GM12878 (cell line): ENCODE measurements around the gene ASIC4. TPM values are rescaled to one million over a fixed set of nuclear protein-coding genes. Genes with fewer than 3 reads are reported as not detected.

Experiments used
- ATAC-seq: fragments of 200-7000 bp; cut with Tn5 transposase; 3 replicates; pipeline ENCODE4 v1.9.1; 2020; ENCODE audit warnings: mild to moderate bottlenecking, moderate library complexity
- BruUV-seq: library from RNA; stranded (reverse); fragments of 400-500 nt; replicated peaks from 2 replicates; lab custom pipeline; 2021; lab: Mats Ljungman, UMichigan
- CTCF ChIA-PET: fragments of 300-600 bp; sonication (Branson Sonifier 250); formaldehyde crosslinking; extraction: SDS; loops from one replicate; lab custom pipeline; 2021; ENCODE audit warnings: inconsistent platforms; lab: Yijun Ruan, JAX
- POLR2A ChIA-PET: fragments of 350-600 bp; formaldehyde crosslinking; extraction: SDS; loops from one replicate; lab custom pipeline; 2021; ENCODE audit warnings: inconsistent platforms; lab: Charles Lee
- RAD21 ChIA-PET: fragments of 300-600 bp; sonication (Branson Sonifier 250); formaldehyde crosslinking; loops from one replicate; lab custom pipeline; 2023; ENCODE audit warnings: antibody characterized with exemption; ENCODE audit not compliant: unreplicated experiment; lab: Charles Lee
- SMC1A ChIA-PET: fragments of 300-600 bp; sonication (Branson Sonifier 250); formaldehyde crosslinking; loops from one replicate; lab custom pipeline; 2023; ENCODE audit not compliant: unreplicated experiment, uncharacterized antibody; lab: Charles Lee
- DNase-seq: peaks from one replicate; pipeline ENCODE4 v3.0.0-alpha.2; 2011; ENCODE audit warnings: low read depth, low spot score
- FAIRE-seq: peaks from 3 replicates; lab custom pipeline; 2011; peaks lifted over from hg19 to GRCh38; lab: Jason Lieb, UNC
- H2AFZ ChIP-seq: 2 replicates; pipeline ENCODE4 v1.6.0; 2011; ENCODE audit warnings: low read depth, low read length, control low read depth; ENCODE audit not compliant: control insufficient read depth
- H3K27ac ChIP-seq: 2 replicates; pipeline ENCODE4 v1.5.1; 2011; ENCODE audit warnings: control low read depth; ENCODE audit not compliant: control insufficient read depth, insufficient read depth
- H3K27me3 ChIP-seq, 2 experiments: replicated peaks in 1 of 2; 2 replicates each; pipeline versions ENCODE4 v1.6.0 to v1.6.1; 2011; ENCODE audit warnings: low read length in 1 of 2; ENCODE audit not compliant: control insufficient read depth in 2 of 2, insufficient read depth in 2 of 2
- H3K36me3 ChIP-seq, 2 experiments: 2 replicates each; pipeline ENCODE4 v1.5.1; 2011; ENCODE audit warnings: low read length in 1 of 2; ENCODE audit not compliant: control insufficient read depth in 2 of 2, insufficient read depth in 2 of 2
- H3K4me1 ChIP-seq: 2 replicates; pipeline ENCODE4 v1.6.1; 2011; ENCODE audit warnings: mild to moderate bottlenecking, low read length, moderate library complexity, mixed read lengths; ENCODE audit not compliant: control insufficient read depth, insufficient read depth
- H3K4me2 ChIP-seq: 2 replicates; pipeline ENCODE4 v1.6.0; 2011; ENCODE audit warnings: control low read depth; ENCODE audit not compliant: control insufficient read depth, insufficient read depth
- H3K4me3 ChIP-seq: fragments of 200-600 bp; sonication (generic); 2 replicates; pipeline ENCODE4 v1.5.1; 2016
- H3K79me2 ChIP-seq: 2 replicates; pipeline ENCODE4 v1.6.0; 2011; ENCODE audit warnings: low read length; ENCODE audit not compliant: control insufficient read depth, insufficient read depth
- H3K9ac ChIP-seq: 2 replicates; pipeline ENCODE4 v1.8.0; 2011; ENCODE audit warnings: low read length, control low read depth, mixed read lengths; ENCODE audit not compliant: control insufficient read depth, insufficient read depth
- H3K9me3 ChIP-seq: replicated peaks from 3 replicates; pipeline ENCODE4 v1.5.1; 2011; ENCODE audit warnings: mild to moderate bottlenecking, low read length; ENCODE audit not compliant: control insufficient read depth, insufficient read depth
- H4K20me1 ChIP-seq: 2 replicates; pipeline ENCODE4 v1.6.0; 2011; ENCODE audit not compliant: control insufficient read depth, insufficient read depth
- ATF2 ChIP-seq: IDR thresholded peaks from 2 replicates; pipeline ENCODE4 v1.6.1; 2012; ENCODE audit warnings: low read length, inconsistent platforms
- CHD4 ChIP-seq: fragments of 200-600 bp; sonication (generic); IDR thresholded peaks from 2 replicates; pipeline ENCODE4 v1.6.1; 2016; ENCODE audit warnings: mild to moderate bottlenecking
- LARP7 ChIP-seq: fragments of 450-650 bp; IDR thresholded peaks from 2 replicates; pipeline ENCODE4 v1.6.1; 2017; ENCODE audit warnings: mild to moderate bottlenecking
- NKRF ChIP-seq: fragments of 450-650 bp; conservative IDR thresholded peaks from 2 replicates; pipeline ENCODE4 v1.6.1; 2017; ENCODE audit warnings: mild to moderate bottlenecking, moderate library complexity
- POU2F2 ChIP-seq: IDR thresholded peaks from 3 replicates; pipeline ENCODE4 v1.6.1; 2011; ENCODE audit warnings: low read depth, mild to moderate bottlenecking, low read length, borderline replicate concordance
- SMAD1 ChIP-seq: fragments of 450-650 bp; IDR thresholded peaks from 2 replicates; pipeline ENCODE4 v1.6.1; 2018; ENCODE audit warnings: mild to moderate bottlenecking, low read depth; ENCODE audit not compliant: partially characterized antibody
- SREBF1 ChIP-seq: IDR thresholded peaks from 2 replicates; pipeline ENCODE4 v1.6.1; 2012; ENCODE audit warnings: mild to moderate bottlenecking, low read length
- TBL1XR1 ChIP-seq: IDR thresholded peaks from 2 replicates; pipeline ENCODE4 v1.6.1; 2012; ENCODE audit warnings: low read depth, low read length, improper control_type of control experiment
- TCF3 ChIP-seq: IDR thresholded peaks from 2 replicates; pipeline ENCODE4 v1.6.1; 2012; ENCODE audit warnings: low read depth, mild to moderate bottlenecking, low read length, borderline replicate concordance; ENCODE audit not compliant: insufficient read depth
- ZNF24 ChIP-seq: fragments of 450-650 bp; IDR thresholded peaks from 2 replicates; pipeline ENCODE4 v1.6.1; 2017; ENCODE audit warnings: antibody characterized with exemption, mild to moderate bottlenecking
- ZZZ3 ChIP-seq: IDR thresholded peaks from 2 replicates; pipeline ENCODE4 v1.6.1; 2011; ENCODE audit warnings: low read depth; ENCODE audit not compliant: control insufficient read depth, insufficient read length
- WGBS: methylation state at CpG from one replicate; pipeline ENCODE4 v1.1.6; 2016; ENCODE audit warnings: low lambda C conversion rate; ENCODE audit not compliant: insufficient replicate concordance, insufficient coverage; ENCODE audit errors: missing lambda C conversion rate; 5-methylcytosine and 5-hydroxymethylcytosine counted together
- in situ Hi-C: fragments of 300-500 bp; cut with MboI; formaldehyde crosslinking; loops from 9 replicates; pipeline ENCODE4 v1.14.3; 2018; ENCODE audit warnings: mixed read lengths
- intact Hi-C: fragments of 100-400 bp; cut with micrococcal nuclease; formaldehyde crosslinking; loops from one replicate; pipeline ENCODE4 v1.14.2; 2022; ENCODE audit not compliant: unreplicated experiment
- polyA plus RNA-seq, 11 experiments: library from polyadenylated mRNA; depleted of rRNA in 4 of 11; unstranded in 6 of 11; stranded (reverse) in 5 of 11; fragments of >200 nt; fragmentation: Nextera tagmentation in 4 of 11; fragmentation: Illumina TruSeq in 1 of 11; extraction: Ambion mirVana in 4 of 11; extraction: Trizol in 1 of 11; gene quantifications; 1 replicate in 1 of 11; 2 replicates in 10 of 11; pipeline versions ENCODE4 v1.2.1 to v1.2.3, GENCODE V29; 2011 to 2016; ENCODE audit warnings: inconsistent platforms in 2 of 11, missing spikeins in 2 of 11, low read depth in 1 of 11
- total RNA-seq, 4 experiments: library from RNA; depleted of rRNA in 3 of 4; stranded (reverse); fragments of >200 nt in 3 of 4; fragmentation: Illumina TruSeq in 1 of 4; extraction: Trizol in 1 of 4; gene quantifications; 2 replicates each; pipeline versions ENCODE4 v1.2.1 to v1.2.3, GENCODE V29; 2013 to 2021

Gene ASIC4
- total and polyA plus RNA-seq, 10 of the 15 experiments (the other 5 are each of a cell fraction or from before 2014, with no cell fraction given), result 0.01 TPM; not detected in 9

- POLR2A ChIA-PET, result no interaction called here
- DNase-seq (no peak), FAIRE-seq (no peak), ATAC-seq (no peak)
- BruUV-seq, result no TSS peak
- Histone ChIP-seq H3K4me1 (no peaks in the 10 kb centered on the region), H3K9me3 (no peaks in the 10 kb centered on the region), H3K9ac (no peak overlapping the region), H2AFZ (no peak overlapping the region), H3K27ac (no peak overlapping the region), H3K79me2 (no peaks in the 10 kb centered on the region), H3K36me3 (no peaks in the 10 kb centered on the region; a peak in 1 of 4 replicates), H3K4me3 (no peak overlapping the region), H3K4me2 (no peak overlapping the region), H4K20me1 (no peaks in the 10 kb centered on the region), H3K27me3 (peaks cover 12 to 14% of the 10 kb centered on the region in 2 experiments; a peak in 3 of 4 replicates)
- TF ChIP-seq CHD4 (no peak), TBL1XR1 (no peak), ZNF24 (no peak), POU2F2 (no peak)
- CTCF ChIA-PET, result interaction anchor here (0.7 to 3.4 kb wide), 8 partner anchors 9 to 30 kb away, joined by 3 to 26 read pairs (median 4); partner anchors contain the start of gene GMPPA
- intact Hi-C loops (no loop called here), in situ Hi-C loops (no loop called here)
- 20% methylated on average over 11 of the region's 22 CpGs for whole genome bisulfite sequencing
- RAD21 ChIA-PET, result interaction anchor here (1.6 to 2.4 kb wide), 3 partner anchors 12 to 19 kb away, joined by 7 to 9 read pairs (median 8); partner anchors contain the start of gene GMPPA
- SMC1A ChIA-PET, result no interaction called here
These were observed 3.7 kb upstream of the ASIC4 start for GRCh38 chr2:219510512-219511135.

- ATAC-seq, result no peak
- no TSS peak for BruUV-seq
- H3K27me3 ChIP-seq, result peaks cover 12 to 15% of the 10 kb centered on the region in 2 experiments; a peak in 3 of 4 replicates
- H3K27ac ChIP-seq, result no peak overlapping the region
- no peak overlapping the region for H3K9ac ChIP-seq
- H2AFZ ChIP-seq, result no peak overlapping the region
- ChIA-PET RAD21 (interaction anchor here (0.9 kb wide), 1 partner anchor 86 kb away, joined by 3 read pairs; the partner anchor contains the start of gene STK11IP), SMC1A (interaction anchor here (1.3 kb wide), 1 partner anchor 16 kb away, joined by 3 read pairs; no protein-coding TSS in a partner anchor), POLR2A (no interaction called here), CTCF (interaction anchor here (1.1 to 1.3 kb wide), 2 partner anchors 11 to 18 kb away, joined by 3 to 4 read pairs; no protein-coding TSS in a partner anchor)
- no peaks in the 10 kb centered on the region for H3K4me1 ChIP-seq
- DNase-seq, result no peak
- no peak overlapping the region for H3K4me3 ChIP-seq
- intact Hi-C loops, result no loop called here
- no peak for FAIRE-seq
- in situ Hi-C loops, result no loop called here
- no peaks in the 10 kb centered on the region for H3K9me3 ChIP-seq
- H3K4me2 ChIP-seq, result no peak overlapping the region
- no peaks in the 10 kb centered on the region for H4K20me1 ChIP-seq
- H3K79me2 ChIP-seq, result no peaks in the 10 kb centered on the region
- H3K36me3 ChIP-seq, result no peaks in the 10 kb centered on the region
- WGBS, result 14% methylated on average over 12 of the region's 15 CpGs
- TF ChIP-seq TCF3, result no peak
- no peak for TF ChIP-seq LARP7
- TF ChIP-seq ZZZ3, result no peak
- no peak for TF ChIP-seq ATF2
- no peak for TF ChIP-seq NKRF
- TF ChIP-seq SREBF1, result no peak
- no peak for TF ChIP-seq SMAD1
These were observed 2.5 kb upstream of the ASIC4 start for GRCh38 chr2:219511547-219512325.
